HepG2 (cell line): ENCODE results near the gene TUBB2B. TPM values are rescaled to one million over a fixed set of nuclear protein-coding genes. Genes with fewer than 3 reads are reported as not detected.

Source experiments
- AGO1 ChIP-seq: fragments of 200-400 bp; formaldehyde crosslinking; IDR thresholded peaks from 2 replicates; pipeline ENCODE4 v1.6.1; 2017; ENCODE audit warnings: mild to moderate bottlenecking, low read depth, low read length, moderate library complexity; ENCODE audit not compliant: poor library complexity, severe bottlenecking
- ELF4 ChIP-seq: sonication (generic); formaldehyde crosslinking; IDR thresholded peaks from 2 replicates; pipeline ENCODE4 v1.5.0; 2020; ENCODE audit warnings: missing genetic modification reagents, mild to moderate bottlenecking, moderate library complexity, borderline replicate concordance
- HNRNPLL ChIP-seq: fragments of 200-400 bp; formaldehyde crosslinking; IDR thresholded peaks from 2 replicates; pipeline ENCODE4 v1.6.1; 2017; ENCODE audit warnings: mild to moderate bottlenecking, low read depth, low read length; ENCODE audit not compliant: poor library complexity, severe bottlenecking
- JARID2 ChIP-seq: sonication (generic); formaldehyde crosslinking; IDR thresholded peaks from 2 replicates; pipeline ENCODE4 v1.8.1; 2023; ENCODE audit warnings: missing genetic modification reagents, inconsistent platforms; ENCODE audit not compliant: insufficient replicate concordance
- JUND ChIP-seq: sonication (generic); formaldehyde crosslinking; IDR thresholded peaks from 2 replicates; pipeline ENCODE4 v1.8.0; 2022; ENCODE audit warnings: mild to moderate bottlenecking, missing genetic modification reagents
- MBNL3 ChIP-seq: fragments of 250-450 bp; sonication (Bioruptor Pico); conservative IDR thresholded peaks from 2 replicates; pipeline ENCODE4 v1.8.0; 2022; ENCODE audit warnings: mild to moderate bottlenecking, inconsistent platforms
- NCOR1 ChIP-seq: fragments of 200-600 bp; sonication (generic); IDR thresholded peaks from 2 replicates; pipeline ENCODE4 v1.7.0; 2017; ENCODE audit warnings: antibody characterized with exemption, low read length, borderline replicate concordance
- NRL ChIP-seq: sonication (generic); formaldehyde crosslinking; IDR thresholded peaks from 2 replicates; pipeline ENCODE4 v1.5.0; 2020; ENCODE audit warnings: missing genetic modification reagents, mild to moderate bottlenecking, moderate library complexity, borderline replicate concordance
- PPARG ChIP-seq: conservative IDR thresholded peaks from 2 replicates; pipeline ENCODE4 v1.6.1; 2016; ENCODE audit warnings: missing biosample characterization, missing genetic modification reagents
- ZBTB38 ChIP-seq: sonication (generic); formaldehyde crosslinking; IDR thresholded peaks from 2 replicates; pipeline ENCODE4 v1.5.1; 2020; ENCODE audit warnings: mild to moderate bottlenecking, missing genetic modification reagents
- ZBTB4 ChIP-seq: sonication (generic); formaldehyde crosslinking; IDR thresholded peaks from 2 replicates; pipeline ENCODE4 v1.4.0; 2020; ENCODE audit warnings: missing genetic modification reagents, mild to moderate bottlenecking, borderline replicate concordance
- ZBTB42 ChIP-seq: sonication (generic); formaldehyde crosslinking; IDR thresholded peaks from 2 replicates; pipeline ENCODE4 v1.5.0; 2020; ENCODE audit warnings: mild to moderate bottlenecking, missing genetic modification reagents
- ZNF33B ChIP-seq: sonication (generic); formaldehyde crosslinking; IDR thresholded peaks from 2 replicates; pipeline ENCODE4 v1.5.1; 2020; ENCODE audit warnings: mild to moderate bottlenecking, missing genetic modification reagents
- ZNF546 ChIP-seq: sonication (generic); formaldehyde crosslinking; conservative IDR thresholded peaks from 2 replicates; pipeline ENCODE4 v1.8.1; 2023; ENCODE audit warnings: mild to moderate bottlenecking, missing genetic modification reagents
- ZNF550 ChIP-seq: sonication (generic); formaldehyde crosslinking; IDR thresholded peaks from 2 replicates; pipeline ENCODE4 v1.4.0; 2020; ENCODE audit warnings: mild to moderate bottlenecking, missing genetic modification reagents, borderline replicate concordance
- ZNF75D ChIP-seq: sonication (generic); formaldehyde crosslinking; IDR thresholded peaks from 2 replicates; pipeline ENCODE4 v1.8.1; 2023; ENCODE audit warnings: missing genetic modification reagents, mild to moderate bottlenecking, borderline replicate concordance
- polyA plus RNA-seq, 8 experiments: library from polyadenylated mRNA; depleted of rRNA in 3 of 8; stranded (reverse) in 7 of 8; unstranded in 1 of 8; fragments of >200 nt; fragmentation: Illumina TruSeq in 4 of 8; extraction: Trizol in 4 of 8; gene quantifications; 2 replicates each; pipeline versions ENCODE4 v1.2.1 to v1.2.3, GENCODE V29; 2011 to 2016; ENCODE audit warnings: low read depth in 4 of 8, missing spikeins in 1 of 8, mixed read lengths in 1 of 8; ENCODE audit not compliant: insufficient read depth in 1 of 8
- total RNA-seq, 5 experiments: library from RNA; depleted of rRNA; stranded (reverse); fragments of >200 nt; fragmentation: Illumina TruSeq; extraction: Trizol; gene quantifications; 2 replicates each; pipeline ENCODE4 v1.2.3, GENCODE V29; 2016; ENCODE audit warnings: low read depth in 1 of 5
- TF ChIP-seq, protein P1 (sequence below): sonication (generic); formaldehyde crosslinking; IDR thresholded peaks from one replicate; pipeline ENCODE4 v1.5.1; 2020; ENCODE audit warnings: mild to moderate bottlenecking, missing genetic modification reagents; ENCODE audit errors: not compliant biosample characterization

The TUBB2B gene
- total and polyA plus RNA-seq, 2 of the 13 experiments (the other 11 are each of a cell fraction or from before 2014, with no cell fraction given): 10.3 to 23.6 TPM

- TF ChIP-seq HNRNPLL: peak; percentile 50
- no peak for TF ChIP-seq ZNF33B (CRISPR knock-in tag)
- no peak for TF ChIP-seq ZBTB4 (CRISPR knock-in tag)
- TF ChIP-seq ELF4 (CRISPR knock-in tag): no peak
- TF ChIP-seq AGO1: peak; percentile 58
- no peak for TF ChIP-seq JUND (CRISPR knock-in tag)
- no peak for TF ChIP-seq ZNF546 (CRISPR knock-in tag)
- no peak for TF ChIP-seq MBNL3
- TF ChIP-seq ZNF550 (CRISPR knock-in tag): no peak
- no peak for TF ChIP-seq ZBTB42 (CRISPR knock-in tag)
- no peak for TF ChIP-seq NRL
- no peak for TF ChIP-seq JARID2 (CRISPR knock-in tag)
- no peak for TF ChIP-seq PPARG
- no peak for TF ChIP-seq ZNF75D (CRISPR knock-in tag)
- no peak; the same call in 1 of the 2 replicates for TF ChIP-seq ZBTB38
- TF ChIP-seq NCOR1: no peak
- TF ChIP-seq, protein P1, sequence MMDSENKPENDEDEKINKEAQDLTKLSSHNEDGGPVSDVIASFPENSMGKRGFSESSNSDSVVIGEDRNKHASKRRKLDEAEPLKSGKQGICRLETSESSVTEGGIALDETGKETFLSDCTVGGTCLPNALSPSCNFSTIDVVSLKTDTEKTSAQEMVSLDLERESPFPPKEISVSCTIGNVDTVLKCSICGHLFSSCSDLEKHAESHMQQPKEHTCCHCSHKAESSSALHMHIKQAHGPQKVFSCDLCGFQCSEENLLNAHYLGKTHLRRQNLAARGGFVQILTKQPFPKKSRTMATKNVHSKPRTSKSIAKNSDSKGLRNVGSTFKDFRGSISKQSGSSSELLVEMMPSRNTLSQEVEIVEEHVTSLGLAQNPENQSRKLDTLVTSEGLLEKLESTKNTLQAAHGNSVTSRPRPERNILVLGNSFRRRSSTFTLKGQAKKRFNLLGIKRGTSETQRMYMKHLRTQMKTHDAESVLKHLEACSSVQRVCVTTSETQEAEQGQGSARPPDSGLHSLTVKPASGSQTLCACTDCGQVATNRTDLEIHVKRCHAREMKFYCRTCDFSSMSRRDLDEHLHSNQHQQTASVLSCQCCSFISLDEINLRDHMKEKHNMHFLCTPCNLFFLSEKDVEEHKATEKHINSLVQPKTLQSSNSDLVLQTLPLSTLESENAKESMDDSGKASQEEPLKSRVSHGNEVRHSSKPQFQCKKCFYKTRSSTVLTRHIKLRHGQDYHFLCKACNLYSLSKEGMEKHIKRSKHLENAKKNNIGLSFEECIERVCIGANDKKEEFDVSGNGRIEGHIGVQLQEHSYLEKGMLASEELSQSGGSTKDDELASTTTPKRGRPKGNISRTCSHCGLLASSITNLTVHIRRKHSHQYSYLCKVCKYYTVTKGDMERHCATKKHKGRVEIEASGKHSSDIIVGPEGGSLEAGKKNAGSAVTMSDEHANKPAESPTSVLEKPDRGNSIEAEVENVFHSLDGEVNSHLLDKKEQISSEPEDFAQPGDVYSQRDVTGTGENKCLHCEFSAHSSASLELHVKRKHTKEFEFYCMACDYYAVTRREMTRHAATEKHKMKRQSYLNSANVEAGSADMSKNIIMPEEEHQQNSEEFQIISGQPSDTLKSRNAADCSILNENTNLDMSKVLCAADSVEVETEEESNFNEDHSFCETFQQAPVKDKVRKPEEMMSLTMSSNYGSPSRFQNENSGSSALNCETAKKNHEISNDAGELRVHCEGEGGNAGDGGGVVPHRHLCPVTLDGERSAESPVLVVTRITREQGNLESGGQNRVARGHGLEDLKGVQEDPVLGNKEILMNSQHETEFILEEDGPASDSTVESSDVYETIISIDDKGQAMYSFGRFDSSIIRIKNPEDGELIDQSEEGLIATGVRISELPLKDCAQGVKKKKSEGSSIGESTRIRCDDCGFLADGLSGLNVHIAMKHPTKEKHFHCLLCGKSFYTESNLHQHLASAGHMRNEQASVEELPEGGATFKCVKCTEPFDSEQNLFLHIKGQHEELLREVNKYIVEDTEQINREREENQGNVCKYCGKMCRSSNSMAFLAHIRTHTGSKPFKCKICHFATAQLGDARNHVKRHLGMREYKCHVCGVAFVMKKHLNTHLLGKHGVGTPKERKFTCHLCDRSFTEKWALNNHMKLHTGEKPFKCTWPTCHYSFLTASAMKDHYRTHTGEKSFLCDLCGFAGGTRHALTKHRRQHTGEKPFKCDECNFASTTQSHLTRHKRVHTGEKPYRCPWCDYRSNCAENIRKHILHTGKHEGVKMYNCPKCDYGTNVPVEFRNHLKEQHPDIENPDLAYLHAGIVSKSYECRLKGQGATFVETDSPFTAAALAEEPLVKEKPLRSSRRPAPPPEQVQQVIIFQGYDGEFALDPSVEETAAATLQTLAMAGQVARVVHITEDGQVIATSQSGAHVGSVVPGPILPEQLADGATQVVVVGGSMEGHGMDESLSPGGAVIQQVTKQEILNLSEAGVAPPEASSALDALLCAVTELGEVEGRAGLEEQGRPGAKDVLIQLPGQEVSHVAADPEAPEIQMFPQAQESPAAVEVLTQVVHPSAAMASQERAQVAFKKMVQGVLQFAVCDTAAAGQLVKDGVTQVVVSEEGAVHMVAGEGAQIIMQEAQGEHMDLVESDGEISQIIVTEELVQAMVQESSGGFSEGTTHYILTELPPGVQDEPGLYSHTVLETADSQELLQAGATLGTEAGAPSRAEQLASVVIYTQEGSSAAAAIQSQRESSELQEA (CRISPR knock-in tag): no peak
Observed at GRCh38 chr6:3226481-3227362, 731 bp downstream of the TUBB2B start (continued).
